GM19239 (cell line): ENCODE data around the gene RNF14.
A peak's percentile ranks its signal among the peaks of the same experiment; 100 is the strongest.
"Not testable (repeated sequence)": the region's sequence is repeated elsewhere in the genome, so short reads cannot be mapped to it uniquely, and the experiment has no call there.

ENCODE experiments used
- DNase-seq: peaks from one replicate; pipeline ENCODE4 v3.0.0; 2011; ENCODE audit warnings: low spot score; ENCODE audit not compliant: insufficient read length
- FAIRE-seq: peaks from 2 replicates; lab custom pipeline; 2011; peaks lifted over from hg19 to GRCh38; lab: Jason Lieb, UNC

Gene RNF14

GRCh38 chr5:141968914-141969608 lies at the start of gene RNF14:
RNF14 (plus strand) TSS chr5:141969105; CDS start chr5:141973589, 4,484 bp downstream.
- peak; percentile 82 for FAIRE-seq

GRCh38 chr5:141919218-141920119 lies 49.4 kb upstream of the RNF14 start:
- DNase-seq, result no peak
- no peak for FAIRE-seq

More at GRCh38 chr5:141968914-141969608, at the start of gene RNF14:
- DNase-seq, result peak; percentile 78

GRCh38 chr5:141920771-141921170 lies 48.1 kb upstream of the RNF14 start:
- no peak for FAIRE-seq
- no peak for DNase-seq

- DNase-seq, result not testable (repeated sequence)
- FAIRE-seq, result peak; percentile 4
Measured at GRCh38 chr5:141922827-141923447, 46.0 kb upstream of the RNF14 start.

- peak; percentile 99 for FAIRE-seq
- peak; percentile 90 for DNase-seq
Measured at GRCh38 chr5:141923448-141924313, 45.2 kb upstream of the RNF14 start, which contains the start of gene DELE1. DELE1 (plus strand) TSS chr5:141923871; CDS start chr5:141923942, 71 bp downstream.

- FAIRE-seq (no peak), DNase-seq (no peak)
Measured at GRCh38 chr5:141926434-141926833, 42.5 kb upstream of the RNF14 start.

GRCh38 chr5:141928051-141928450 lies 40.9 kb upstream of the RNF14 start:
- FAIRE-seq (no peak), DNase-seq (no peak)

- no peak for FAIRE-seq
- no peak for DNase-seq
Measured at GRCh38 chr5:141929398-141930058, 39.4 kb upstream of the RNF14 start.

GRCh38 chr5:141931694-141932093 lies 37.2 kb upstream of the RNF14 start:
- FAIRE-seq, result no peak
- no peak for DNase-seq

GRCh38 chr5:141933151-141933550 lies 35.8 kb upstream of the RNF14 start:
- no peak for FAIRE-seq

GRCh38 chr5:141934099-141934844 lies 34.6 kb upstream of the RNF14 start:
- no peak for DNase-seq
- no peak for FAIRE-seq

More at GRCh38 chr5:141933151-141933550, 35.8 kb upstream of the RNF14 start:
- DNase-seq, result no peak

GRCh38 chr5:141935538-141935937 lies 33.4 kb upstream of the RNF14 start:
- no peak for FAIRE-seq
- no peak for DNase-seq

GRCh38 chr5:141940695-141941271 lies 28.1 kb upstream of the RNF14 start:
- DNase-seq, result no peak

GRCh38 chr5:141941307-141941706 lies 27.6 kb upstream of the RNF14 start:
- DNase-seq, result no peak
- FAIRE-seq, result no peak

More at GRCh38 chr5:141940695-141941271, 28.1 kb upstream of the RNF14 start:
- FAIRE-seq, result no peak

GRCh38 chr5:141941779-141942178 lies 27.1 kb upstream of the RNF14 start:
- no peak for FAIRE-seq
- DNase-seq, result no peak

- FAIRE-seq (no peak), DNase-seq (no peak)
Measured at GRCh38 chr5:141942185-141942857, 26.6 kb upstream of the RNF14 start.

- DNase-seq (no peak), FAIRE-seq (no peak)
Measured at GRCh38 chr5:141944076-141944475, 24.8 kb upstream of the RNF14 start.
